OCI-LY3 (cell line): ENCODE data around the gene STMP1.

Source experiments
- H2AFZ ChIP-seq: fragments of 200-600, 300-600 bp; shearing (Covaris generic); 2 replicates; pipeline ENCODE4 v1.6.0; 2014; ENCODE audit warnings: antibody characterized with exemption, low read depth, low read length
- H3K27ac ChIP-seq: fragments of 200-600, 300-600 bp; sonication (generic); 2 replicates; pipeline ENCODE4 v1.5.1; 2014; ENCODE audit warnings: mild to moderate bottlenecking, low read length, moderate library complexity, mixed read lengths
- H3K27me3 ChIP-seq: fragments of 200-600, 300-600 bp; sonication (generic); 2 replicates; pipeline ENCODE4 v1.6.1; 2014; ENCODE audit warnings: low read depth, low read length, mixed read lengths
- H3K36me3 ChIP-seq: fragments of 200-600, 300-600 bp; sonication (generic); replicated peaks from 2 replicates; pipeline ENCODE3; 2014; ENCODE audit warnings: low read depth, low read length, mixed read lengths
- H3K4me1 ChIP-seq: fragments of 300-600, 200-600 bp; sonication (generic); 2 replicates; pipeline ENCODE4 v1.6.1; 2014; ENCODE audit warnings: low read length, mixed read lengths
- H3K4me2 ChIP-seq: fragments of 200-600, 300-600 bp; sonication (generic); 2 replicates; pipeline ENCODE4 v1.6.1; 2014; ENCODE audit warnings: low read length, mixed read lengths
- H3K4me3 ChIP-seq: fragments of 300-600, 200-600 bp; sonication (generic); 2 replicates; pipeline ENCODE4 v1.5.1; 2014; ENCODE audit warnings: antibody characterized with exemption, mild to moderate bottlenecking, low read length, moderate library complexity
- H3K79me2 ChIP-seq: fragments of 300-600, 200-600 bp; shearing (Covaris generic); 2 replicates; pipeline ENCODE4 v1.6.1; 2014; ENCODE audit warnings: mild to moderate bottlenecking, low read length, mixed read lengths
- H3K9ac ChIP-seq: fragments of 300-600, 200-600 bp; shearing (Covaris generic); 2 replicates; pipeline ENCODE4 v1.6.0; 2014; ENCODE audit warnings: mild to moderate bottlenecking, low read length, moderate library complexity
- H3K9me3 ChIP-seq: fragments of 200-600, 300-600 bp; shearing (Covaris generic); 2 replicates; pipeline ENCODE4 v1.6.1; 2014; ENCODE audit warnings: low read length, mixed read lengths; ENCODE audit not compliant: insufficient read depth
- H4K20me1 ChIP-seq: fragments of 200-600, 300-600 bp; sonication (generic); 2 replicates; pipeline ENCODE4 v1.6.1; 2016; ENCODE audit warnings: low read length, mixed read lengths; ENCODE audit not compliant: insufficient read depth
- EZH2phosphoT487 ChIP-seq: fragments of 200-600 bp; shearing (Covaris generic); IDR thresholded peaks from 2 replicates; pipeline ENCODE4 v1.6.1; 2018; ENCODE audit warnings: antibody characterized with exemption, mixed run types, low read depth
- TF ChIP-seq, protein P1 (sequence below): fragments of 200-600, 300-600 bp; sonication (generic); IDR thresholded peaks from 2 replicates; pipeline ENCODE4 v1.5.1; 2014; ENCODE audit warnings: antibody characterized with exemption, low read length, low read depth

The STMP1 gene

GRCh38 chr7:135719688-135720087 lies 57.4 kb downstream of the STMP1 start:
- TF ChIP-seq EZH2phosphoT487, result no peak
- TF ChIP-seq, protein P1, sequence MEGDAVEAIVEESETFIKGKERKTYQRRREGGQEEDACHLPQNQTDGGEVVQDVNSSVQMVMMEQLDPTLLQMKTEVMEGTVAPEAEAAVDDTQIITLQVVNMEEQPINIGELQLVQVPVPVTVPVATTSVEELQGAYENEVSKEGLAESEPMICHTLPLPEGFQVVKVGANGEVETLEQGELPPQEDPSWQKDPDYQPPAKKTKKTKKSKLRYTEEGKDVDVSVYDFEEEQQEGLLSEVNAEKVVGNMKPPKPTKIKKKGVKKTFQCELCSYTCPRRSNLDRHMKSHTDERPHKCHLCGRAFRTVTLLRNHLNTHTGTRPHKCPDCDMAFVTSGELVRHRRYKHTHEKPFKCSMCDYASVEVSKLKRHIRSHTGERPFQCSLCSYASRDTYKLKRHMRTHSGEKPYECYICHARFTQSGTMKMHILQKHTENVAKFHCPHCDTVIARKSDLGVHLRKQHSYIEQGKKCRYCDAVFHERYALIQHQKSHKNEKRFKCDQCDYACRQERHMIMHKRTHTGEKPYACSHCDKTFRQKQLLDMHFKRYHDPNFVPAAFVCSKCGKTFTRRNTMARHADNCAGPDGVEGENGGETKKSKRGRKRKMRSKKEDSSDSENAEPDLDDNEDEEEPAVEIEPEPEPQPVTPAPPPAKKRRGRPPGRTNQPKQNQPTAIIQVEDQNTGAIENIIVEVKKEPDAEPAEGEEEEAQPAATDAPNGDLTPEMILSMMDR, result no peak

GRCh38 chr7:135721198-135721820 lies 59.0 kb downstream of the STMP1 start:
- Histone ChIP-seq H3K79me2 (no peaks in the 10 kb centered on the region), H3K9ac (no peak overlapping the region), H4K20me1 (no peaks in the 10 kb centered on the region), H3K27ac (no peak overlapping the region), H3K9me3 (no peaks in the 10 kb centered on the region), H3K36me3 (no peaks in the 10 kb centered on the region), H3K4me2 (no peak overlapping the region), H3K4me3 (no peak overlapping the region), H3K4me1 (no peaks in the 10 kb centered on the region), H2AFZ (no peak overlapping the region), H3K27me3 (no peaks in the 10 kb centered on the region; the same call in 1 of the 2 replicates)
- no peak for TF ChIP-seq EZH2phosphoT487
- TF ChIP-seq, protein P1, result no peak

More at GRCh38 chr7:135719688-135720087, 57.4 kb downstream of the STMP1 start:
- Histone ChIP-seq H3K27ac (no peak overlapping the region), H3K27me3 (no peaks in the 10 kb centered on the region; the same call in 1 of the 2 replicates), H3K36me3 (no peaks in the 10 kb centered on the region), H3K4me1 (no peaks in the 10 kb centered on the region), H3K4me2 (no peak overlapping the region), H3K79me2 (no peaks in the 10 kb centered on the region), H3K4me3 (no peak overlapping the region), H3K9me3 (no peaks in the 10 kb centered on the region), H2AFZ (no peak overlapping the region), H4K20me1 (no peaks in the 10 kb centered on the region), H3K9ac (no peak overlapping the region)

GRCh38 chr7:135723411-135723810 lies 61.1 kb downstream of the STMP1 start:
- H3K9me3 ChIP-seq, result no peaks in the 10 kb centered on the region
- no peaks in the 10 kb centered on the region for H3K4me1 ChIP-seq
- no peaks in the 10 kb centered on the region; the same call in 1 of the 2 replicates for H3K27me3 ChIP-seq
- no peaks in the 10 kb centered on the region for H3K36me3 ChIP-seq
- TF ChIP-seq EZH2phosphoT487, result no peak
- TF ChIP-seq, protein P1, result no peak
- no peaks in the 10 kb centered on the region for H3K79me2 ChIP-seq
- H3K9ac ChIP-seq, result no peak overlapping the region
- no peak overlapping the region for H2AFZ ChIP-seq
- no peak overlapping the region for H3K4me2 ChIP-seq
- H3K4me3 ChIP-seq, result no peak overlapping the region
- no peaks in the 10 kb centered on the region for H4K20me1 ChIP-seq
- H3K27ac ChIP-seq, result no peak overlapping the region
